Choroid plexus epithelial cell (primary cell): ENCODE data around the gene BCAP29.
A peak's percentile ranks its signal among the peaks of the same experiment; 100 is the strongest.

Experiments used
- DNase-seq: peaks from one replicate; pipeline ENCODE4 v3.0.0-alpha.2; 2010; ENCODE audit warnings: low read depth
- H3K4me3 ChIP-seq: 2 replicates; pipeline ENCODE4 v1.5.1; 2011; ENCODE audit warnings: low read depth, mild to moderate bottlenecking, control low read depth, low read length, moderate library complexity
- CTCF ChIP-seq: conservative IDR thresholded peaks from 2 replicates; pipeline ENCODE4 v1.5.1; 2011; ENCODE audit warnings: low read depth, mild to moderate bottlenecking, control low read depth, inconsistent platforms, low read length, moderate library complexity

BCAP29 gene

GRCh38 chr7:107643938-107644308 lies 63.9 kb downstream of the BCAP29 start:
- no peak for DNase-seq
- TF ChIP-seq CTCF: no peak
- no peak overlapping the region for H3K4me3 ChIP-seq

- DNase-seq: no peak
- no peak overlapping the region for H3K4me3 ChIP-seq
- TF ChIP-seq CTCF: no peak
These were observed 64.4 kb downstream of the BCAP29 start for GRCh38 chr7:107644309-107644974.

- no peak overlapping the region for H3K4me3 ChIP-seq
These were observed 72.6 kb downstream of the BCAP29 start for GRCh38 chr7:107652642-107653041.

GRCh38 chr7:107658467-107658866 lies 78.4 kb downstream of the BCAP29 start:
- DNase-seq: no peak
- no peak for TF ChIP-seq CTCF
- H3K4me3 ChIP-seq: no peak overlapping the region

More at GRCh38 chr7:107652642-107653041, 72.6 kb downstream of the BCAP29 start:
- TF ChIP-seq CTCF: no peak
- no peak for DNase-seq

- DNase-seq: peak; percentile 91
- no peak overlapping the region for H3K4me3 ChIP-seq
- TF ChIP-seq CTCF: no peak
These were observed 79.6 kb downstream of the BCAP29 start for GRCh38 chr7:107659666-107660065.

- no peak for TF ChIP-seq CTCF
- H3K4me3 ChIP-seq: peak within 1 kb of the TSS; percentile 57
- DNase-seq: no peak
These were observed 80.5 kb downstream of the BCAP29 start, which contains the start of gene SLC26A4 for GRCh38 chr7:107660381-107661080. Gene SLC26A4, plus strand, starts transcription at chr7:107660828. Its CDS starts 814 bp downstream, at chr7:107661642.
